Thoracic aorta (tissue), 2 donors: ENCODE results near the gene PPM1H. TPM values are rescaled to one million over a fixed set of nuclear protein-coding genes. Genes with fewer than 3 reads are reported as not detected.

ENCODE experiments used
- ATAC-seq: fragments of 150-250 bp; one replicate; pipeline ENCODE4 v1.8.0; 2017; ENCODE audit warnings: low read depth; ENCODE audit not compliant: insufficient number of reproducible peaks, low FRiP score
- DNase-seq: peaks from one replicate; pipeline ENCODE4 v3.0.0-alpha.2; 2020; ENCODE audit warnings: low spot score
- H3K27ac ChIP-seq, 2 donors: fragments of 200-600 bp; sonication (generic); 1 replicate in 1 of 2; 2 replicates in 1 of 2; pipeline ENCODE4 v1.5.1; 2016; ENCODE audit warnings: mild to moderate bottlenecking in 2 of 2, moderate library complexity in 2 of 2
- H3K27me3 ChIP-seq: fragments of 200-600 bp; sonication (generic); replicated peaks from 2 replicates; pipeline ENCODE4 v1.6.0; 2016; ENCODE audit warnings: mild to moderate bottlenecking; ENCODE audit not compliant: insufficient read depth
- H3K36me3 ChIP-seq: fragments of 200-600 bp; sonication (generic); one replicate; pipeline ENCODE4 v1.5.1; 2016
- H3K4me1 ChIP-seq, 2 donors: fragments of 200-600 bp; sonication (generic); 1 replicate in 1 of 2; 2 replicates in 1 of 2; pipeline versions ENCODE4 v1.5.1 to v1.6.0; 2016; ENCODE audit warnings: low read depth in 2 of 2, mild to moderate bottlenecking in 1 of 2; ENCODE audit not compliant: control insufficient read depth in 1 of 2
- H3K4me3 ChIP-seq: fragments of 200-600 bp; sonication (generic); 2 replicates; pipeline ENCODE4 v1.5.1; 2016; ENCODE audit warnings: mild to moderate bottlenecking
- H3K9me3 ChIP-seq: fragments of 200-600 bp; sonication (generic); 2 replicates; pipeline ENCODE4 v1.5.1; 2016
- CTCF ChIP-seq: fragments of 200-600 bp; sonication (generic); IDR thresholded peaks from one replicate; pipeline ENCODE4 v1.5.1; 2019; ENCODE audit warnings: antibody characterized with exemption
- total RNA-seq, 2 donors: library from RNA; depleted of rRNA; stranded (reverse); fragments of >200 nt; gene quantifications; one replicate each; pipeline versions ENCODE4 v1.1.0 to v1.2.3, GENCODE V29; 2016

Gene PPM1H
- total RNA-seq, 2 donors from 2014 or later, result 9.1 to 10.3 TPM

GRCh38 chr12:62605981-62606380 is 329.0 kb downstream of the PPM1H start:
- peaks cover 9 to 21% of the 10 kb centered on the region in 2 donors for H3K4me1 ChIP-seq
- H3K27me3 ChIP-seq, result no peaks in the 10 kb centered on the region
- DNase-seq, result no peak
- TF ChIP-seq CTCF, result no peak
- no peak for ATAC-seq
- no peaks in the 10 kb centered on the region for H3K36me3 ChIP-seq
- H3K4me3 ChIP-seq, result no peak overlapping the region
- H3K27ac ChIP-seq, result no peak overlapping the region
- no peaks in the 10 kb centered on the region for H3K9me3 ChIP-seq

- no peak for DNase-seq
- Histone ChIP-seq H3K4me3 (peak overlapping the region; percentile 95), H3K9me3 (no peaks in the 10 kb centered on the region), H3K27me3 (no peaks in the 10 kb centered on the region), H3K27ac (no peak overlapping the region), H3K4me1 (peaks cover 9 to 21% of the 10 kb centered on the region in 2 donors), H3K36me3 (no peaks in the 10 kb centered on the region)
- no peak for TF ChIP-seq CTCF
- no peak for ATAC-seq
Observed at GRCh38 chr12:62604871-62605270, 330.1 kb downstream of the PPM1H start.

GRCh38 chr12:62604373-62604772 is 330.6 kb downstream of the PPM1H start:
- no peak for DNase-seq
- Histone ChIP-seq H3K36me3 (no peaks in the 10 kb centered on the region), H3K4me1 (peaks cover 9 to 21% of the 10 kb centered on the region in 2 donors), H3K27ac (peak overlapping the region in 1 of 2 donors; percentile 98), H3K9me3 (no peaks in the 10 kb centered on the region), H3K27me3 (no peaks in the 10 kb centered on the region), H3K4me3 (peak overlapping the region; percentile 95)
- ATAC-seq, result no peak
- TF ChIP-seq CTCF, result no peak

- peaks cover 9 to 21% of the 10 kb centered on the region in 2 donors for H3K4me1 ChIP-seq
- no peaks in the 10 kb centered on the region for H3K9me3 ChIP-seq
- ATAC-seq, result no peak
- DNase-seq, result no peak
- no peaks in the 10 kb centered on the region for H3K36me3 ChIP-seq
- H3K4me3 ChIP-seq, result peak overlapping the region; percentile 95
- H3K27me3 ChIP-seq, result no peaks in the 10 kb centered on the region
- TF ChIP-seq CTCF, result no peak
- peak overlapping the region; percentile 98 for H3K27ac ChIP-seq
Observed at GRCh38 chr12:62603811-62604098, 331.2 kb downstream of the PPM1H start.

GRCh38 chr12:62603061-62603810 is 331.7 kb downstream of the PPM1H start:
- Histone ChIP-seq H3K4me3 (peak overlapping the region; percentile 95), H3K27me3 (no peaks in the 10 kb centered on the region), H3K9me3 (no peaks in the 10 kb centered on the region), H3K36me3 (no peaks in the 10 kb centered on the region), H3K27ac (peak overlapping the region; percentile 98), H3K4me1 (peaks cover 9 to 21% of the 10 kb centered on the region in 2 donors)
- peak; percentile 65 for TF ChIP-seq CTCF
- DNase-seq, result peak; percentile 34
- ATAC-seq, result peak; percentile 76
